ENCODE data around the gene SRGAP3.

Gene SRGAP3

DNA sequence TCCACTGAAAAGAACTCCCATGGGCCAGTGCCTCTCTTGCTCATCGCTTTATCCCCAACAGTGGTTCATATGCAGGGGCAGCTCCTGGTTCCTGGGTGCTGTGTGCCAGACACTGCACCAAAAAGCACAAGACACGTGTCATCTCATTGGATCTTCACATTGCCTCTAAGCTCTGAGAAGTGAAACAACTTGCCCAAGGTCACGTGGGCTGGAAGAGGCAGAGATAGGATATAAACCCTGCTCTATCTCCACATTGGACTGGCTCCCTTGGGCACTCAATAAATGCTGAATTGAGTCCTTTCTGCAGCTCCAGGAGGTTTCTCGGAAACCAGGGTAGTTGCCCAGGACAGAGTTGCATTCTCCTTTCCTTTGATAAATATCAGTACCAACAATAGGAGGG is 88.1 kb downstream of the SRGAP3 start:
- H3K27ac ChIP-seq (ENCODE audit: extremely low read depth, low read depth, low read length): no peak overlapping the region
- no peaks in the 10 kb centered on the region for H3K9me3 ChIP-seq (ENCODE audit: control insufficient read depth, insufficient read depth, low read depth, low read length)
- no peak overlapping the region for H3K4me3 ChIP-seq (ENCODE audit: low read depth, low read length)
- ChIA-PET POLR2A (no interaction called here), CTCF (no interaction called here)
- TF ChIP-seq ZNF354C (tag by site-specific recombination; IDR thresholded peaks at IDR 0.05; ENCODE audit: borderline replicate concordance, low read depth) (no peak), ZNF324 (tag by site-specific recombination; IDR thresholded peaks at IDR 0.05) (no peak), MEIS1 (CRISPR knock-in tag; IDR thresholded peaks at IDR 0.05; ENCODE audit: borderline replicate concordance) (no peak), ZNF747 (tag by site-specific recombination; IDR thresholded peaks at IDR 0.05) (no peak), KLF9 (tag by site-specific recombination; IDR thresholded peaks at IDR 0.05; ENCODE audit: low read depth) (no peak), ZNF202 (tag by site-specific recombination; IDR thresholded peaks at IDR 0.05; ENCODE audit: borderline replicate concordance) (no peak), ZNF112 (tag by site-specific recombination; IDR thresholded peaks at IDR 0.05) (no peak), ZNF544 (tag by site-specific recombination; IDR thresholded peaks at IDR 0.05) (no peak), ZNF561 (tag by site-specific recombination; IDR thresholded peaks at IDR 0.05; ENCODE audit: borderline replicate concordance) (no peak), ZNF621 (tag by site-specific recombination; IDR thresholded peaks at IDR 0.05) (no peak), ZNF132 (tag by site-specific recombination; IDR thresholded peaks at IDR 0.05; ENCODE audit: borderline replicate concordance) (no peak), ZNF146 (tag by site-specific recombination; IDR thresholded peaks at IDR 0.05) (no peak), ZNF600 (tag by site-specific recombination; IDR thresholded peaks at IDR 0.05) (no peak), ZNF76 (tag by site-specific recombination; IDR thresholded peaks at IDR 0.05; ENCODE audit: borderline replicate concordance, low read depth) (no peak)
- H3K4me1 ChIP-seq (ENCODE audit: control insufficient read depth, insufficient read depth, low read length): peaks cover 8% of the 10 kb centered on the region
- H3K36me3 ChIP-seq (ENCODE audit: control insufficient read depth in 2 of 2, insufficient read depth in 1 of 2, low read length in 2 of 2): no peaks in the 10 kb centered on the region

DNA sequence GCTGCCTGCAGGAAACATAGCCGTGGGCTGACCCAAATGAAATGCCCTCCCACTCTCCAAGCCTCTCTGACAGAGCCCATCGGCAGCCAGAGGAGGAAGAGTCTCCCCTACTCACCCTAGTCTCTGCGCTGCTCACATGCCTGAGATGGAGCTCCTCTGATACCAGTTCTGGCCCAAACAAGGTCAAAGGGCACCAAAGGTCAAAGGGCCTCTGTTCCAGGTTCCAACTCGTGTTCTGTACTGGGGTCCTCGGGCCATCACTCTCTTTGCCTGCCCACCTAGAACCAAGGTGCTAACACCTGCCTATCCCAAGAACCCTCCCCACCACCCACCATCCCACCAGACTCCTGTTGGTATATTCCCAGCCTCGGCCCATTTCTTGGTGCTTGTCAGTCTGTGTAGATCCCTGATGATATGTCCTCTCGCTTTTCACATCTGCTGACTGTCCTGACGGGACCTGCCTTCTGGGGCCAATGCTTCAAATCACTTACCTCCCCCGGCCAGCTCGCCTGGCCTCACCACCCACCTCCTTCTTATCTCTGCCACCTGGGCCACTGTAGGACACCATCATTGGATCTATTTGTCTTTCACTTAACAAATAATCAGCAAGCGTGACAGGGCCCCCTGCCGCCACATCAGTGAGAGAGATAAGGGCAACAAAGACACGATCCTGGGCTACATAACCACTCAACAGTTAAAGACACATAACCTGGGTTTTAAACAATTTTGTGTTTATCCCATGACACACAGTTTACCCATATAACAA is 90.4 kb downstream of the SRGAP3 start:
- H3K9me3 ChIP-seq (ENCODE audit: control insufficient read depth, insufficient read depth, low read depth, low read length): no peaks in the 10 kb centered on the region
- no peak overlapping the region for H3K27ac ChIP-seq (ENCODE audit: extremely low read depth, low read depth, low read length)
- ChIA-PET POLR2A (no interaction called here), CTCF (interaction anchor here (0.6 kb wide), 1 partner anchor 542 kb away, joined by 4 read pairs; no protein-coding TSS in a partner anchor)
- H3K4me1 ChIP-seq (ENCODE audit: control insufficient read depth, insufficient read depth, low read length): peaks cover 8% of the 10 kb centered on the region
- H3K36me3 ChIP-seq (ENCODE audit: control insufficient read depth in 2 of 2, insufficient read depth in 1 of 2, low read length in 2 of 2): no peaks in the 10 kb centered on the region
- H3K4me3 ChIP-seq (ENCODE audit: low read depth, low read length): no peak overlapping the region
- TF ChIP-seq ZNF580 (tag by site-specific recombination; IDR thresholded peaks at IDR 0.05) (no peak), GLIS1 (tag by site-specific recombination; IDR thresholded peaks at IDR 0.05) (peak; percentile 89), OSR2 (tag by site-specific recombination; IDR thresholded peaks at IDR 0.05) (peak; percentile 54; the same call in 1 of the 2 replicates), ZBTB26 (tag by site-specific recombination; optimal IDR thresholded peaks at IDR 0.05) (no peak), ZEB2 (tag by site-specific recombination; IDR thresholded peaks at IDR 0.05) (no peak), ZBTB49 (tag by site-specific recombination; IDR thresholded peaks at IDR 0.05; ENCODE audit: low read depth) (no peak), TRIM28 (IDR thresholded peaks at IDR 0.05; ENCODE audit: borderline replicate concordance, low read length) (peak; percentile 46; the same call in 1 of the 2 replicates), ZFP37 (tag by site-specific recombination; IDR thresholded peaks at IDR 0.05) (no peak), ZIC2 (tag by site-specific recombination; IDR thresholded peaks at IDR 0.05) (peak; percentile 92), REST (tag by site-specific recombination; IDR thresholded peaks at IDR 0.05) (no peak), ZFHX2 (tag by site-specific recombination; conservative IDR thresholded peaks at IDR 0.05) (peak; percentile 44), ZNF274 (IDR thresholded peaks at IDR 0.05; ENCODE audit: low read length) (no peak), ZNF274 (tag by site-specific recombination; IDR thresholded peaks at IDR 0.05; ENCODE audit: borderline replicate concordance) (no peak)
